ENCODE results near the gene ZFYVE26.
"Not testable (repeated sequence)": the region's sequence is repeated elsewhere in the genome, so short reads cannot be mapped to it uniquely, and the experiment has no call there.

ZFYVE26 gene

DNA sequence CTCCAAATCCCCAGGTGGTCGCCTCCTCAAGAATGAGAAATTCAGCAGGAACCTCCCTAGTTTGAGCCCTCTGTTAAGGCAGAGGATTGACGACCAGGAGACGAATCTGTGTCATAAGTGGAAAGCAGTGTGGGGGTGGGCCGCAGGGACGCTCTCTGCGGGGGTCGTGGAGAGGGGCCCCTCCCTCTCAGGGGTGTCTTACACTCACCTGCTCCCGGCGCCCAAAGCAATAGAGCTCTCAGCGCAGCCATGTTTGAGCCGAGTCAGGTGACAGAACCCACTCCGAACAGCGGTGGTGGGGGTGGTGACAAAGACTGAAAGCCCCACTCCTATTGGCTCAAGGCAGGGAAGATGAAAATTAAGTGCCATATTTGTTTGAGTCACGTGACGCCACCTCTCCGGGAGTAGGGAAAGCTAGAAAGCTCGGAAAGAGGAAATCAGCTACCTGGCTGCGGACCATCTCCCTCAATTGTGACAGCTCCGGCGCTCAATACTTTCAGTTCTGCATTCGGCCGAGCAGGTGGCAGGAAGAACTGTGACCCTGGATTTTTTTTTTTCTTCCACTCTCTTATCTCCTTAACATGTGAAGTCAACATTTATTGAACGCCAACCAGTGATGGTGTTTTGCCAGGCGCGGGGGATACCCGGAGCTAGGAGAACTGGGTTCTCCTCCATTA, at the start of gene ZFYVE26:
Gene ZFYVE26 (minus strand): TSS at position 265 of the 677 bp plus-strand sequence. CDS start 627 bp downstream, outside the sequence.
- DNase-seq = peak; percentile 89

DNA sequence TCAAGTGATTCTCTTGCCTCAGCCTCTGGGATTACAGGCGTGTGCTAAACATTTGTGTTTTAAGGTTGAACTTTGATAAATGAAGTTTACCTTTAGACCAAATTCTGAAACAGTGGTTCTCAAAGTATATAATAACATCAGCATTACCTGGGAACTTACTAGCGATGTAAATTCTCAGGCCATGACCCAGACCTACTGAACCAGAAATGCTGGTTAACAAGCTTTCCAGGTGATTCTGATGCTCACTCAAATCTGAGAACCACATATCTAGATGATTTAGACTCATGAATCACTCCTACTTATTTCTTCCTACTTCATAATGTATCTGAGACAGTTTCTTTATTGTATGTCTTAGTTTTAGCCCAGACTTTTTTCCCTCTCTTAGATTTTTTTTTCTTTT, 46.8 kb upstream of the ZFYVE26 start:
- no peak for DNase-seq

DNA sequence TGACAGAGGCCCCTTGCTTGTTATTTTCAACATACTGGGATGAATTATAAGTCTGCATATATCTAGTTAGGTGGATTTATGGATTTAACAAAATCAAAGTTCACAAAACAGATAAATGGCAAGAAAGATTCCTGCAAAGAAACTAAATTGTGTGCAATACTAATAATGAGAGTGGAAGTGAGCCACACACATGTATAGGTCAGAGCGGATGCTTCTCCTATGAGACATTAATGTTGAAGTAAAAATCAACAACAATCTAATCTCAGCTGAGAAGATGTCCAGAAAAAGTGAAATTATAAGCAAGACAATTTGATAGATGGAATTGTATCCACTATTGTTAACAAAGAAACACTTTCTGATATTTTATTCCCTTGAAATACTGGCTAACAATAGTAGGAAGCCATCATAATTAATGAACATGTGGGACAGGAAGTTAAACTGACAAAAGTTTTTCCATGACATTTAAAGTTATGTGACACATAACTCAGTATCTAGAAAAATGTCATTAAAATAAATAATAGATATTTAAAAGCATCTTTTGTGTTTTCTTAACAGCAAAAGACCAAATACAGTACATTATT, 42.9 kb upstream of the ZFYVE26 start:
- no peak for DNase-seq

DNA sequence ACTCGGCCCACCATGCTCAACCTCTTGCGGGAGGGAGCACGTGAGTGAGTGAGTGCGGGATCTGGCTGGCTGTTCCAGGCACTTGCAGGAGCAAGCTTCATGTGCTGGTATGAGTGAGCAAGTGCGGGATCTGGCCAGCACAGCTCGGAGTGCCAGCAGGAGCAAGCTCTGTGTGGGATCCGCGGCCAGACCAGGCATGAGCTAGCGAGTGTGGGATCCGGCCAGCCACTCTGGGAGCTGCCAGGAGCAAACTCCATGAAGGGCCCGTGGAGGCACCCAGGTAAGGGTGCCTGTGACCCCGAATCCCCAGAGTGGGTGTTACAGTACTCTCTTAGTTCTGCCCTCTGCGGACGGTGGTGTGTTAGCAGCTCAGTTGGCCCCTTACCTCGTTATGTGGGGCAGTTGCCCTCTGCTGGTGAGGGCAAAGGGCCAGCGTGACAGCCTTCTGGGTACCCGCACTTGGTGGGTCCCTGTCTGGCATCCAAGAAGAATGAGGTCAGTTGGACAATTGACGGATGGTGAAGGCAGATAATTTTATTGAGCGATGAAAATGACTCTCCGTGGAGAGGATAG, 41.5 kb upstream of the ZFYVE26 start:
- no peak for DNase-seq

DNA sequence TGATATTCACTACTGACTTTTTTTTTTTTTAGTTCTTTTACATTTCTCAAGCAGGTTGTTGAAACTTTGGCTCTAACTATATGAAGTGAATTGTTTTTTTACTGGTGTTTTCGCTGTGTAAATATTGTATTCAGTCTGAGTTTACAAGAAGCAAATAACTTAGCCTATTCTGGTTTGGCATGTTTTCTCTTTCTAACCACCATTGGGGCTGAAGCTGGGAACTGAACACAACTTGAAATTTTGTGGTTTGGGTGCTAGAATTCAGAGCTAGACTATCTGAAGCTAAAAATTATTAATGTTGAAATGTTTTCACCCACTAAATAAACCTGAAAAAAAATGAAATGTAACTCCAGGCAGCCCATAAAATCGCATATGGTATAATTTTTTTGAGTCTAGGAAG, 40.4 kb upstream of the ZFYVE26 start:
- no peak for DNase-seq

DNA sequence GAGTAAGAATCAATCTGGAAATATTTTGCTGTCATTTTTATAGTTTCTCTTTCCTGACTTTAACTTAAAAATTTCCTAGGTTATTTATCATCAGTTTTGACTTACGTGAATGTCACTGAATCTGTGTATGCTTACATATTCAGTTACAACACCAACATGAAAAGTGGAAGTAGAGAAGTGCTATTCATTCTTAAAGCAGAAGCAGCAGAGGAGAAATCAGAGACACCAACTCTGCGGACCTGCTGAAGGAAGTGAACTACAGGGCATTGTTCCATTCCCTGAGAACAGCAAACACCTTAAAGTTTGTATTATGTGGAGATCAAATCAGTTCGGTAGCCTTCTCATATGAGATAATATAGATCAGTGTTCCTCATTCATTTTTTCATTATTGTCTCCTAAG, 37.3 kb upstream of the ZFYVE26 start:
- no peak for DNase-seq

DNA sequence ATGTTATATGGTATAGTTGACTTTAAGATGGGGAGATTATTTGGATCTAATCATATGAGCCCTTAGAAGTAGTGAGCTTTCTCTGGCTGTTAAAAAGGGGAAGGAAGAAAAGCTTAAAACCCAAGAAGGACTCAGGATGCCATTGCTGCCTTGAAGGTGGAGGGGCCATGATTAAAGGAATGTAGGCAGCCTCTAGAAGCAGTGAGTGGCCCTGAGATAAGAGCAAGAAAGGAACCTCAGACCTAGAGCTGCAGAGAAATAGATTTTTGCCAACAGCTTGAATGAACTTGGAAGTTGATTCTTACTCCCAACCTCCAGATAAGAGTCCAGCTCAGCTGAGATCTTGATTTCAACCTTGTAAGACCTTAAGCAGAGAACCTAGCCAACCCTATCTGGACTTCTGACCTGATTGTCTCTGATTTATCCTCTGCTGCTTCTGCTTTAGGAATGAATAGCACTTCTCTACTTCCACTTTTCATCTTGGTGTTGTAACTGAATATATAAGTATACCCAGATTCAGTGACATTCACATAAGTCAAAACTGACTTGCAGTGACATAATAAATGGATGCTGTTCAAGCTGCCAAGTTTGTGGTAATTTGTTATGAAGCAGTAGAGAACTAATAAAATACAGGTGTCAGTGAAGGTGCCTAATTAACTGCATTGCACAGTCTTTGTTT, 36.7 kb upstream of the ZFYVE26 start:
- no peak for DNase-seq

DNA sequence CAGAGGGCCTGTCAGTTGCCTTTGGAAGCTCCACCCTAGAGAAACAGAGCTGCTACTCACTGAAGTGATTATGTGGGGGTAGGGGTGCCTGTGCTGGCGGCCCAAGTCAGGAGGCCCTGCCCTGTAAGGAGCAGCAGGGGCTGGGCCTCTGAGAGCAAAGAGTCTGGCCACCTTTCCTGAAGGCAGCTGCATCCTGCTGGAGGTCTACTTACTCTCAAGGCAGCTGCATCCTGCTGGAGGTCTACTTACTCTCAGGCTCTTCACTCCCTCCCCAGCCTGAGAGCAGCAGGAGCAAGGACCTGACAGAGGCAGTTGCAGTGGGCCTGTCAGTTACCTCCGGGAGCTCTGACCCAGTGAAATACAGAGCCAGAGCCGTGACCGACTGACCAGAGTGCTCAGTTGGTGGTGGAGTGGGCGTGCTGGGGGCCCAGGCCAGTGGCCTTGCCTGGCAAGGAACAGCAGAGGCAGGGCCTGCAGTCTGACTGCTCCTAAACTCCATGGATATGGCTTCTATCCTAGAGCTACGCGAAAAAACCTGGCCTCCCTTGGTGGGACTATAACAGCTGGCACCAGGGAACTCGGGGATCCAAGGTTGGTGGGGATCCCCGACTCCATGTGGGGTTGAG, 35.5 kb upstream of the ZFYVE26 start:
- no peak for DNase-seq

DNA sequence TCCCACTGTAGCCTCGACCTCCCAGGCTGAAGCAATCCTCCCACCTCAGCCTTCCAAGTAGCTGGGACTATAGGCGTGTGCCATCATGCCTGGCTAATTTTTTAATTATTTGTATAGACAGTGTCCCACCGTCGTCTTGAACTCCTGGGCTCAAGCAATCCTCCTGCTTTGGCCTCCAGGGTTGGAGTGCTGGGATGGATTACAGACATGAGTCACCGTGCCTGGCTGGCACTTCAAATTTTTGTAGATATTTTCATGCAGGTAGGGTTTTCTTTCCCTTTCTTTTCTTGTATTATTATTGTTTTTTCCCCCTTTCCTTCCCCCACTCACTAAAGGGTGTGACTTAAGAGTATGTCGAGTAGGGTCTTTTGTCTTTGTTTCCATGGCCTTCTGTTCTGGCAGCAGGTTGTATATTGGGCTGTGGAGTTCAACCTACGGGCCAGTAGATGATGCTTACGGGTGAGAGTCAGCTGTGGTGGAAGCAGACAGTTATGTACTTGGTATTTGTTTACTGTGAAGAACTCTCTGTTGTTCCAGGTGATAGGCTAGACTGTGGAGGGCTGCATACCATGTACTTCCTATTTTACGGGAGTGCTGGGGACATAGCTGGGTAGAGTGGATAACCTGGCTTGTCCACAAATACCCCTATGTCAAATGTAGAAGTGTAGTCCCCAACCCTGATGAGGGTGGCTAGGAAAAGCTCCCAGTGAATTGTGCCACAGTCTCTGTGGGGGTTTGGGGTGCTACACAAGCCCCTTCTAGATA, 33.9 kb upstream of the ZFYVE26 start:
- no peak for DNase-seq

DNA sequence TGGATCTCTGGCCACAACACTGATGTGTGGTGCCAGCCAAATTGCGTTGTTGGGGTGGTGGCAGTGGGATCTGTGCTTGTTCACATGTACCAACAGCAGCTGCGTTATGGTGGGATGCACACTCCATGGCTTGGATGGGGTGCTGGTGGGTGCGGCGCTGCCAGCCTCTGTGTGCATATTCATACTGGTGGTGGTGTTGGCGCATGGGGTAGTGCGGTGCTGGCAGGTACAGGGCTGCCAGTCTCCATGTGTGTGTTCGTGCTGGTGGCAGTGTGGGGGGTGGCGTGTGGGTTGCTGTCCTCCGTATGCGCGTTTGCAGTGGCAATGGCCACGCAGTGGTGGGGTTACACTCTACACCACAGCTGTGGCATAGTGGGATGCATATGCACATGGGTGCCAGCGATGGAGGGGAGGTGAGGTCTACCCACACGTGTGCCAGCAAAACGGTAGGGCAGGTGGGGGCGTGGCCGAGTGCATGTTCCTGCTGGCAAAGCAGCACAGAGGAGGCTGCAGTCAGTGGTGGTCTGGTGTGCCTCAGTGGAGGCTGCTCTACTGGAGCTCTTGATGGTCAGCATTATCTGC, 29.7 kb upstream of the ZFYVE26 start:
- no peak for DNase-seq

DNA sequence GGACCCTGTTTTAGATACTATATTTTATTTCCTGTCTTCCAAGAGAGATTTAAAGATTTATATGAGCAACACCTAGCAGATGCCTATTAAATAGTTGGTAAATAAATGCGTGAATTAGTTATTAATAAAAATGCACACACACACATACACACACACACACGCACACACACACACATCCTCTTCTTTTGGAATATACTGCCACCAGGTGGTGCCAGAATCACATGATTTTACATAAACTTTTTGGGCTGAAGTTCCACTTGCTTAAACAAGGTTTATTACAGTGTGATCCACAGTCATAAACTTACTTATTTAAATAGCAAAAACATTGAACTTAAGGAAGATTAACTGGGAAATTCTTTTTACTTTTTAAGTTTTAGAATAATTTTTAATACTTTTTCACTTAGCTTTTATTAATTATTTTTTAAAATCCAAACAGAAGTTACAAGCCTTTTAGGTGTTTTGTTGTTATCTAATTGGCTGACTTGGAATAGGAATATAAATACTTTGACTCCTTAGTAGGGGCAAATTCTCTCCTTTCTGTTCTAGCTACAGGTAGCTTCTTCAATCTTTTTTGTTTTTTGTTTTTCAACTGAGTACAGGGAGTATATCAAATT, 20.7 kb upstream of the ZFYVE26 start:
- peak; percentile 35 for DNase-seq

DNA sequence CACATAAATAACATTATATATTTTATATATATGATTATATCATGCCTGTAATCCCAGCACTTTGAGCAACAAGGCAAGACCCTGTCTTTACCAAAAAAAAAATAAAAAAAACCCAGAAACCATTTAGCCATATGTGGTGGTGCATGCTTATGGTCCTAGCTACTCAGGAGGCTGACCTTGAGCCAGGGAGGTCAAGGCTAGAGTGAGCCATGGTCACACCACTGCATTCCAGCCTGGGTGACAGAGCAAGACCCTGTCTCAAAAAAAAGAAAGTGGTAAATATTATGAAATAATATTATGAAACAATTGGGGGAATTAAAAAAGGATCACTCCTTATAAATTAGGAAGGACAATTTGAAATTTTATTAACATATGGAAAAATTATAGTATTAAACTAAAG, 19.2 kb upstream of the ZFYVE26 start:
- no peak for DNase-seq

DNA sequence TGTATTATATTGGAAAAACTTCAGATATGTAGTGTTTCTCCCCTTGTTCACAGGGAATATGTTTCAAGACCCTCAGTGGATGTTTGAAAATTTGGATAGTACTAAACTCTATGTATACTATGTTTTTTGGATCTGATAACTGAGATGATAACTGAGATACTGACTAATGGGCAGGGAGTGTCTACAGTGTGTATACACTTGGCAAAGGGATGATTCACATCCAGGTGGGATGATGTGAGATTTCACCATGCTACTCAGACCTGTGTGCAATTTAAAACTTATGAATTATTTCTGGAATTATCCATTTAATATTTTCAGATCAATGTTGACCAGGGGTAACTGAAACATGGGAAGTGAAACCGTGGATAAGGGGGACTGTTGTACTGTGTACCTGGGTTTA, 17.0 kb upstream of the ZFYVE26 start:
- DNase-seq = no peak

DNA sequence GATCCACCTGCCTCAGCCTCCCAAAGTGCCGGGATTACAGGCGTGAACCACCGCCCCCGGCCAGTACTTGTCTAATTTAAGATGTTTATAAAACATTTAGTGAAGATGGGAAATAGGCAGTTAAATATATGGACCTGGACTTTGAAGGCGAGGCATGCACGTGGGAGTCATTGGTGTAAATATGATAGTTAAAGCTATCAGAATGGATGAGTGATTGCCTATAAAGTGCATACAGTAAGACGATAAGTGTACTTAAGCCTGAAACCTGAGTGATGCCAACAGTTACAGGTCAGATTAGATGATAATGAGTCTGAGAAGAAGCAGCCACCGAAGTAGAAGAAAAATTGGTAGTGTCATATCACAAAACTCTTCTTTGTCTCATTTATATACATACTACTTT, 14.7 kb upstream of the ZFYVE26 start:
- DNase-seq = no peak

DNA sequence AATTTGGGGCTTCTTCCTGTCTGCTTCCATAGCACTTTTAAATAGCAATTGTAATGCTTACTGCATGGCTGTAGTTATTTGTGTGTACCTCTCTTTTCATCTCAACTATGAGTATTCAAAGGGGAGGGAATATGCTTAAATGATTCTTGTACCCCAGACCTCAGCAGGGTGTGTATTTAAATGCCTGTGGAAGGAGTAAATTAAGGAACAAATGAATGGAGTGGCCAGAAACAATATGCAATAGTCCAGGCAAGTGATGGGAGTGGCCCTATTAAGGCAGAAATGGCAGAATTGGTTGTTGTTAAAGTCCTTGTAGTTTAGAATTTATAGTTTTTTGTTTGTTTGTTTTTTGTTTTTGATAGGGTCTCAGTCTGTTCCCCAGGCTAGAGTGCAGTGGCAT, 4.7 kb upstream of the ZFYVE26 start:
- no peak for DNase-seq

DNA sequence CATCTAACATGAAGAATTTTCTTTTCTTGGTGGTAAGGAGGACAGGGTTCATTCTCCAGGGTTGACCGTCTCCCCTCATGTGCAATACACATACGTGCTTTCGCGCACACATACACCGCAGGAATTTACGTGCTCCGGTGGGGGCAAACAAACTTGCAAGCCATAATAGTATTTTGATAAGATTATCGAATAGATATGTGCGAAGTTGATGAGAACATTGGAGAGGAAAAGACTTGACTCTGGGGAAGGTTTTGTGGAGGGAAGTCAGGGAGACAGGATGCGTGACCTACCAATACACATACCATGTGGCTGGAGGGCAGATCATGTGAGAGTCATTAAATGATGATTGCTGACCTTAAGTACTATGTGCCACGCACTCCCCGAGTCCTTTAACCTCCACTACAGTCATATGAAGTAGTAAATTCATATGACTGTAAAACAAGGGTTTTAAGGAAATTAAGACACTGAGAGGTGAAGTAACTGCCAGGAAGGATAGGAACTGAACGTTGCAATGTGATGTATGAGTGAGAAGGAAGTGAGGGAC, 4.1 kb upstream of the ZFYVE26 start:
- no peak for DNase-seq

DNA sequence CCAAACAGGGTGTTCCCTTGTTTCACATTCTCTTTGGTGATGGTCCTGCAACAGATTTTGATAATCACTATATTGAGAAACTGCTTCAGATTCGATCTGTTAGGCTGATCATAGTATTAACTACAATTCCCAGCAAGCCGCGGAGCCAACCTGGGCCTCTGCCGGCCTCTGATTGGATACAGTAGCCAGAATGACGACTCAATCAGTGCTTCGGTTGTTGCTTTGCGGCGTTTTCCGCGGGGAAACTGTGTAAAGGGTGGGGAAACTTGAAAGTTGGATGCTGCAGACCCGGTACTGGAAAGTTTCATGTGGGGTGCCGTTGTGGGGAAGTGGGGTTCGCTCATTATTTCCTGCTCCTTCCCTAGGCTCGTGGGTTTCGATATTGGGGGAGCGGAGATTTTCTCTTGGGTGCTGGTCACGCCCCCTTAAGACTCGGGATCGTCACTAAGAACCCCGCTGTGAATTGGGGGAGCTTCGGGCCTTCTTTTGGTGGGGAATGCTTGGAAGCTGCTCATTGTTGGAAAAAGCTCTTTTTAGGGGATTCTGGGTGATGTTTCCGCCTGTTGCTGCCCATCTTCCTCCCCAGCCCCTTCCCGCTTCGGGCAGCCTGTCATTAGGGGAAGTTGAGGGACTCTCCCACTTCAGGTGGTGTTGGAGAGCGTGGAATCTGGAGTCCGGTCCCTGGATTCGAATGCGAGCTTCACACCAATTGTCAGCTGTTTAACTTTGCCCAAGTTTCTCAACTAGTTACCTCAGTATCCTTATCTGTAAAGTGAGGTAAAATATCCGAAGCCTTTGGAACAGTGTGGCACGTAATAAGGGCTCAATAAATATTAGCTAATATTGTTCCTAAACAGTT, 3.4 kb upstream of the ZFYVE26 start, which contains the start of gene RAD51B:
Gene RAD51B (plus strand): TSS at position 217 of the 859 bp plus-strand sequence.
- peak; percentile 84 for DNase-seq

DNA sequence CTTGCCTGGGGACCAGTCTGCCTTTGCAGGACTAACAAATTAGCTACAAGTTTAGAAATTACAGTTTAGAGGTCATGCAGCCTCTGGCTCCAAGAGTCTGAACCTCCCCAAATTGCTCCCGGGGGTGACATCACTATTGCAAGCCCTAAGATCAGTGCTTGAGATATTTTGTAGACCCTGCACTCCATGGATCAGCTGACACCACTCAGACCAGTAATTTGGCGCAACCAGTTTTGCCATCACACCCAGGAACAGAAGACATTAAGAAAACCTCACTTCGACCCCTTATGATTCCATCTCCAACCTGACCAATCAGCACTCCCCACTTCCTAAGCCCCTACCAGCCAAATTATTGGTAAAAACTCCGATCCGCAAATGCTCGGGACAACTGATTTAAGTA, 2.1 kb upstream of the ZFYVE26 start:
- DNase-seq = not testable (repeated sequence)

DNA sequence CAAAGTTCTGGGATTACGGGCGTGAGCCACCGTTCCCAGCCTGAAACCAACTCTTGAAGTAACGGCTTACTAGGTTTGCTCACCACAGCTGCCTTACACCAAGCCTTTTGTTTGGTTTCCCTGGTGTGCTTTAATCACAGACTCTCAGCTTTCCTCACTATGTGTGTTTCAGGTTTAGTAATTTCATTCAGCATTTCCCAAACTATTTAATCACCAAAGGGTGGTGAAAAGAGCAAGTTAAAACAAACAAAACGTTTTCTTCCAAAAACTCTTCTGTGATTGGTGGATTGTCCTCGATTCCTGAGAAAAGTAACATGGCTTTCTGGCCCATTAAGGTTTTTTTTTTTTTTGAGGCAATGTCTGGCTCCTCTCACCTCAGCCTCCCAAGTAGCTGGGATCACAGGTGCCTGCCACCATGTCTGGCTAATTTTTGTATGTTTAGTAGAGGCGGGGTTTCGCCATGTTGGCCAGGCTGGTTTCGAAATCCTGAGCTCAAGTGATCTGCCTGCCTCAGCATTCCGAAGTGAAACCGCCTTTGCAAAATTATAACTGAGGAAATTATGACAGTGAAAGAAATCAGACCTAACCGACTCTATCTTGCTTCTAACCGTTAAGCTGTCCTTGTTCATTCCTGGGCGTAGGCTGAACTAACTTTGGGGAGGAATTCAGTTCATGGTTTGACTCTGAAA, 1.5 kb upstream of the ZFYVE26 start:
- no peak for DNase-seq
